Measurements from ENCODE around the gene WFDC8.
"Not testable (repeated sequence)": the region's sequence is repeated elsewhere in the genome, so short reads cannot be mapped to it uniquely, and the experiment has no call there.

The WFDC8 gene

GRCh38 chr20:45579184-45579583 is at the start of gene WFDC8:
TSS of gene WFDC8 (minus strand) at chr20:45579284. CDS start at chr20:45579247, 37 bp downstream.
- no peak for DNase-seq (ENCODE audit: extremely low read depth in 1 of 2, low read depth in 1 of 2)

- DNase-seq (ENCODE audit: extremely low read depth in 1 of 2, low read depth in 1 of 2) = no peak
These were observed 47.5 kb upstream of the WFDC8 start for GRCh38 chr20:45626540-45626939.

- no peak for DNase-seq (ENCODE audit: extremely low read depth in 1 of 2, low read depth in 1 of 2)
These were observed 42.5 kb upstream of the WFDC8 start for GRCh38 chr20:45621593-45621992.

- DNase-seq (ENCODE audit: extremely low read depth in 1 of 2, low read depth in 1 of 2) = no peak
These were observed 38.5 kb upstream of the WFDC8 start for GRCh38 chr20:45617591-45617990.

- no peak for DNase-seq (ENCODE audit: extremely low read depth in 1 of 2, low read depth in 1 of 2)
These were observed 33.2 kb upstream of the WFDC8 start for GRCh38 chr20:45612314-45612713.

- no peak for DNase-seq (ENCODE audit: extremely low read depth in 1 of 2, low read depth in 1 of 2)
These were observed 32.0 kb upstream of the WFDC8 start for GRCh38 chr20:45611054-45611453.

GRCh38 chr20:45607810-45608209 is 28.7 kb upstream of the WFDC8 start:
- DNase-seq (ENCODE audit: extremely low read depth in 1 of 2, low read depth in 1 of 2) = no peak

GRCh38 chr20:45595235-45595634 is 16.2 kb upstream of the WFDC8 start:
- DNase-seq (ENCODE audit: extremely low read depth in 1 of 2, low read depth in 1 of 2) = no peak

GRCh38 chr20:45593498-45593897 is 14.4 kb upstream of the WFDC8 start:
- DNase-seq (ENCODE audit: extremely low read depth in 1 of 2, low read depth in 1 of 2) = no peak

- no peak for DNase-seq (ENCODE audit: extremely low read depth in 1 of 2, low read depth in 1 of 2)
These were observed 13.6 kb upstream of the WFDC8 start for GRCh38 chr20:45592574-45593189.

- no peak for DNase-seq (ENCODE audit: extremely low read depth in 1 of 2, low read depth in 1 of 2)
These were observed 10.6 kb upstream of the WFDC8 start for GRCh38 chr20:45589725-45590124.

- no peak for DNase-seq (ENCODE audit: extremely low read depth in 1 of 2, low read depth in 1 of 2)
These were observed 9.7 kb upstream of the WFDC8 start for GRCh38 chr20:45588800-45589199.

GRCh38 chr20:45585986-45586385 is 6.9 kb upstream of the WFDC8 start:
- DNase-seq (ENCODE audit: extremely low read depth in 1 of 2, low read depth in 1 of 2) = not testable (repeated sequence)

- not testable (repeated sequence) for DNase-seq (ENCODE audit: extremely low read depth in 1 of 2, low read depth in 1 of 2)
These were observed 5.2 kb upstream of the WFDC8 start for GRCh38 chr20:45584294-45584693.

GRCh38 chr20:45583502-45583901 is 4.4 kb upstream of the WFDC8 start:
- DNase-seq (ENCODE audit: extremely low read depth in 1 of 2, low read depth in 1 of 2) = no peak

GRCh38 chr20:45581702-45582101 is 2.6 kb upstream of the WFDC8 start:
- DNase-seq (ENCODE audit: extremely low read depth in 1 of 2, low read depth in 1 of 2) = no peak

- DNase-seq (ENCODE audit: extremely low read depth in 1 of 2, low read depth in 1 of 2) = no peak
These were observed 853 bp downstream of the WFDC8 start for GRCh38 chr20:45578231-45578630.

- no peak for DNase-seq (ENCODE audit: extremely low read depth in 1 of 2, low read depth in 1 of 2)
These were observed 2.1 kb downstream of the WFDC8 start for GRCh38 chr20:45576995-45577394.

GRCh38 chr20:45575931-45576330 is 3.2 kb downstream of the WFDC8 start:
- no peak for DNase-seq (ENCODE audit: extremely low read depth in 1 of 2, low read depth in 1 of 2)

GRCh38 chr20:45569650-45570049 is 9.4 kb downstream of the WFDC8 start:
- not testable (repeated sequence) for DNase-seq (ENCODE audit: extremely low read depth in 1 of 2, low read depth in 1 of 2)

GRCh38 chr20:45564760-45565276 is 14.3 kb downstream of the WFDC8 start:
- no peak for DNase-seq (ENCODE audit: extremely low read depth in 1 of 2, low read depth in 1 of 2)

GRCh38 chr20:45555198-45555597 is 23.9 kb downstream of the WFDC8 start:
- DNase-seq (ENCODE audit: extremely low read depth in 1 of 2, low read depth in 1 of 2) = no peak

GRCh38 chr20:45552456-45552855 is 26.6 kb downstream of the WFDC8 start:
- DNase-seq (ENCODE audit: extremely low read depth in 1 of 2, low read depth in 1 of 2) = no peak
